GM12892 (cell line): Measurements from ENCODE around the gene CLDN5.

Experiments
- POLR2A ChIP-seq: IDR thresholded peaks from 2 replicates; pipeline ENCODE4 v1.6.1; 2011; ENCODE audit warnings: low read depth, low read length, control low read depth
- TAF1 ChIP-seq: IDR thresholded peaks from 2 replicates; pipeline ENCODE4 v1.6.1; 2011; ENCODE audit warnings: low read depth, mild to moderate bottlenecking, control low read depth, low read length, borderline replicate concordance

DNA sequence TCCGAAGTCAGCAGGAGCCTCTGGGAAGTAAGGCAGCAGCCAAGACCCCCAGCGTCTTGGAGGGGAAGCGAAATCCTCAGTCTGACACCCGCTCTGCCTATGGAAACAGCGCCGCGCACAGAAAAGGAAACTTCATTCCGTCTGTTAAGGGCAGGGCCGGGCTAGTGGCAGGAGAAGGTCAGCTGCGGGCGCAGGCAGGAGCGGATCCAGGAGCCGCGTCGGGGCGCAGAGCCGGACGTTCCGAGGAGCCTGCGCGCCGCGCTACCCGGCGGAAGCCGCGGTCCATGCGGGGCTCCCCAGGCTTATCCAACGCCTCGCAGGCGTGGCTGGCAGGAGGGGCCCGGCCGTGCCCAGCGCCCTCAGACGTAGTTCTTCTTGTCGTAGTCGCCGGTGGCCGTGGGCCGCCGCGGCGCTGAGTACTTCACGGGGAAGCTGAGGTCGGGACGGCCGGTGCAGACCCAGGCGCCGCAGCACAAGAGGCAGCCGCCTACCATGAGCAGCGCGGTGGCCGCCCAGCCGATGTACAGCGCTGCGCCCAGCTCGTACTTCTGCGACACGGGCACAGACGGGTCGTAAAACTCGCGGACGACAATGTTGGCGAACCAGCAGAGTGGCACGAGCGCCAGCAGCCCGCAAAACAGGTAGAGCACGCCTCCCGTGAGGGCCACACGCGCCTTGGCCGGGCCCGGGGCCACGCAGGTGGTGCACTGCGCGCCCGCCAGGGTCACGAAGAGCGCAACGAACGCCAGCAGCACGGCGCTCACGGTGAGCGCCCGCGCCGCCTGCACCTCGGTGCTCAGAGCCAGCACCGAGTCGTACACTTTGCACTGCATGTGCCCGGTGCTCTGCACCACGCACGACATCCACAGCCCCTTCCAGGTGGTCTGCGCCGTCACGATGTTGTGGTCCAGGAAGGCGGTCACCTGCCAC is 705 bp downstream of the CLDN5 start:
- TF ChIP-seq POLR2A, result no peak
- TF ChIP-seq TAF1, result no peak
